Skeletal muscle tissue (tissue), 4 donors: ENCODE results near the gene PRKG1. TPM values are rescaled to one million over a fixed set of nuclear protein-coding genes. Genes with fewer than 3 reads are reported as not detected.
A peak's percentile ranks its signal among the peaks of the same experiment; 100 is the strongest.

Source experiments
- H3K27ac ChIP-seq: one replicate; pipeline ENCODE4 v1.7.0; 2013; ENCODE audit warnings: mild to moderate bottlenecking, low read depth, low read length, inconsistent platforms
- H3K27me3 ChIP-seq, 3 donors: one replicate each; pipeline ENCODE4 v1.7.0; 2013; ENCODE audit warnings: low read length in 3 of 3; ENCODE audit not compliant: control insufficient read depth in 3 of 3, insufficient read depth in 3 of 3
- H3K36me3 ChIP-seq, 3 donors: one replicate each; pipeline ENCODE4 v1.7.0; 2013; ENCODE audit warnings: low read length in 3 of 3; ENCODE audit not compliant: control insufficient read depth in 3 of 3, insufficient read depth in 3 of 3
- H3K4me1 ChIP-seq, 3 donors: one replicate each; pipeline ENCODE4 v1.7.0; 2013; ENCODE audit warnings: low read length in 3 of 3, mild to moderate bottlenecking in 3 of 3; ENCODE audit not compliant: control insufficient read depth in 3 of 3, insufficient read depth in 3 of 3
- H3K4me3 ChIP-seq, 3 donors: one replicate each; pipeline ENCODE4 v1.7.0; 2013; ENCODE audit warnings: low read length in 3 of 3
- H3K9ac ChIP-seq, 3 donors: one replicate each; pipeline ENCODE4 v1.7.0; 2013; ENCODE audit warnings: low read length in 3 of 3, mild to moderate bottlenecking in 3 of 3, moderate library complexity in 2 of 3, low read depth in 1 of 3
- H3K9me3 ChIP-seq, 3 donors: one replicate each; pipeline ENCODE4 v1.7.0; 2013; ENCODE audit warnings: low read length in 3 of 3; ENCODE audit not compliant: control insufficient read depth in 3 of 3
- total RNA-seq: library from RNA; depleted of rRNA; stranded (reverse); fragments of >200 nt; gene quantifications from one replicate; pipeline ENCODE4 v1.2.3, GENCODE V29; 2014
- donor health status: Osteomylitis.

PRKG1 gene
- total RNA-seq, 1 donor from 2014 or later = 44.9 TPM

- no peak overlapping the region for H3K4me3 ChIP-seq
- H3K36me3 ChIP-seq = no peaks in the 10 kb centered on the region
- H3K27me3 ChIP-seq = no peaks in the 10 kb centered on the region
- no peaks in the 10 kb centered on the region for H3K9me3 ChIP-seq
- H3K9ac ChIP-seq = no peak overlapping the region
- peaks cover 0 to 4% (median 0%) of the 10 kb centered on the region in 3 donors for H3K4me1 ChIP-seq
- H3K27ac ChIP-seq = no peak overlapping the region
Measured at GRCh38 chr10:51368943-51369342, 294.7 kb downstream of the PRKG1 start.

GRCh38 chr10:51369903-51370302, 295.6 kb downstream of the PRKG1 start:
- no peak overlapping the region for H3K4me3 ChIP-seq
- no peaks in the 10 kb centered on the region for H3K9me3 ChIP-seq
- H3K27me3 ChIP-seq = no peaks in the 10 kb centered on the region
- H3K36me3 ChIP-seq = no peaks in the 10 kb centered on the region
- H3K9ac ChIP-seq = no peak overlapping the region
- H3K4me1 ChIP-seq = peaks cover 0 to 4% (median 0%) of the 10 kb centered on the region in 3 donors
- no peak overlapping the region for H3K27ac ChIP-seq

- Histone ChIP-seq H3K4me1 (peaks cover 0 to under 1% (median 0%) of the 10 kb centered on the region in 3 donors), H3K4me3 (no peak overlapping the region), H3K9ac (no peak overlapping the region), H3K27ac (no peak overlapping the region), H3K36me3 (no peaks in the 10 kb centered on the region), H3K9me3 (no peaks in the 10 kb centered on the region), H3K27me3 (no peaks in the 10 kb centered on the region)
Measured at GRCh38 chr10:51371743-51372142, 297.5 kb downstream of the PRKG1 start.

GRCh38 chr10:51375790-51376189, 301.5 kb downstream of the PRKG1 start:
- Histone ChIP-seq H3K4me1 (peaks cover 5 to 14% (median 11%) of the 10 kb centered on the region in 3 donors), H3K36me3 (no peaks in the 10 kb centered on the region), H3K9ac (no peak overlapping the region), H3K27me3 (no peaks in the 10 kb centered on the region), H3K9me3 (no peaks in the 10 kb centered on the region), H3K27ac (no peak overlapping the region), H3K4me3 (no peak overlapping the region)

- Histone ChIP-seq H3K36me3 (no peaks in the 10 kb centered on the region), H3K4me1 (peaks cover 5 to 18% (median 11%) of the 10 kb centered on the region in 3 donors), H3K9me3 (no peaks in the 10 kb centered on the region), H3K4me3 (no peak overlapping the region), H3K9ac (peak overlapping the region in 2 of 3 donors; percentile 1 to 30), H3K27me3 (no peaks in the 10 kb centered on the region), H3K27ac (no peak overlapping the region)
Measured at GRCh38 chr10:51377070-51377931, 303.0 kb downstream of the PRKG1 start.

GRCh38 chr10:51377932-51378599, 303.8 kb downstream of the PRKG1 start:
- H3K9ac ChIP-seq = peak overlapping the region in 1 of 3 donors; percentile 1
- no peaks in the 10 kb centered on the region for H3K36me3 ChIP-seq
- H3K27me3 ChIP-seq = no peaks in the 10 kb centered on the region
- H3K27ac ChIP-seq = no peak overlapping the region
- peaks cover 5 to 18% (median 11%) of the 10 kb centered on the region in 3 donors for H3K4me1 ChIP-seq
- no peaks in the 10 kb centered on the region for H3K9me3 ChIP-seq
- no peak overlapping the region for H3K4me3 ChIP-seq

- Histone ChIP-seq H3K4me3 (no peak overlapping the region), H3K9ac (no peak overlapping the region), H3K9me3 (no peaks in the 10 kb centered on the region), H3K36me3 (no peaks in the 10 kb centered on the region), H3K27ac (no peak overlapping the region), H3K27me3 (no peaks in the 10 kb centered on the region), H3K4me1 (peaks cover 2 to 18% (median 8%) of the 10 kb centered on the region in 3 donors)
Measured at GRCh38 chr10:51382181-51382580, 307.9 kb downstream of the PRKG1 start.

GRCh38 chr10:51384971-51385370, 310.7 kb downstream of the PRKG1 start:
- no peaks in the 10 kb centered on the region for H3K36me3 ChIP-seq
- H3K4me3 ChIP-seq = no peak overlapping the region
- H3K4me1 ChIP-seq = peaks cover 0 to 9% (median 0%) of the 10 kb centered on the region in 3 donors
- H3K9ac ChIP-seq = no peak overlapping the region
- no peaks in the 10 kb centered on the region for H3K27me3 ChIP-seq
- no peak overlapping the region for H3K27ac ChIP-seq
- no peaks in the 10 kb centered on the region for H3K9me3 ChIP-seq

GRCh38 chr10:51386248-51386885, 312.1 kb downstream of the PRKG1 start:
- Histone ChIP-seq H3K36me3 (no peaks in the 10 kb centered on the region), H3K9ac (no peak overlapping the region), H3K9me3 (no peaks in the 10 kb centered on the region), H3K27me3 (no peaks in the 10 kb centered on the region), H3K27ac (no peak overlapping the region), H3K4me1 (peaks cover 0 to 7% (median 0%) of the 10 kb centered on the region in 3 donors), H3K4me3 (no peak overlapping the region)
